Anterior cingulate cortex (tissue), 58 donors: ENCODE data around the gene OR51T1.

ENCODE experiments used
- DNase-seq, 58 donors: peaks; one replicate each; lab custom pipeline; 2025; lab: John Stamatoyannopoulos, UW

Gene OR51T1

DNA sequence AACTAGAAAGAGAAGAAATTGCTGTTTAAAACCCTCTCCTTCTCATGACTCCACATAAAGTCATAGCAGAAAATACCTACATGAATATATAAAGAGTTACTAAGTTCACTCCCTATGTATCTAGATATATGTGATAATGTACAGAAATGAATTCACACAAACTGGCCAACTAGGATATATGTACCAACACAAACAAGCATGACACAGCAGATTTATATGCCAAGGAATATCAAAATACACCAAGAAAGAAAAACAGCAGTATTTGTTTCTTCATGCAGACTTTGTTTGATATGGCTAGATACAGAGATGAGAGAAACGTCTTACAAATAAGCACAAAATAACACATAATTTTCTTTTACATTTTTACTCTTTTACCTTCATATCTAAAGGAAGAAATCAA is 40.6 kb downstream of the OR51T1 start:
- no peak for DNase-seq

DNA sequence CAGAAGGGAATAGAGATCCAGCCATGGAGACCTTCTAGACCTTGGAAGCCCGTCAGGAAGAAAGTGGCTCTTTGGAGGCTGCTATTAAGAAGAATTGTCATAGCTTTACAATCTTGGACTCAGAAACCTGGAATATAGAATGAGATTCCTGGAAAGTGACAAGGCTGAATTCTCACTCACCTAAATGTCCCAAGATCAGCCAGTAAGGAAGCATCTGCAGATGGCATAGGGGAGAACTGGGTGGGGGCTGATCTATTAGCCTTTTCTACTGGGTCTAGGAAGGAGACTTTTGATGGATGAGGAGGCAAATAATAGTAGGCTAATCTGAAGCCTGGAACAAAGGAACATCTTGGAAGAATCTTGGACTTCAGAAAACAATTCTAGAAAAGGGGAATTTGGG is 42.5 kb downstream of the OR51T1 start, which contains the start of gene OR51G1:
TSS of gene OR51G1 (minus strand) at position 101 of the 400 bp plus-strand sequence. CDS start at position 101, 0 bp downstream.
- DNase-seq = no peak

DNA sequence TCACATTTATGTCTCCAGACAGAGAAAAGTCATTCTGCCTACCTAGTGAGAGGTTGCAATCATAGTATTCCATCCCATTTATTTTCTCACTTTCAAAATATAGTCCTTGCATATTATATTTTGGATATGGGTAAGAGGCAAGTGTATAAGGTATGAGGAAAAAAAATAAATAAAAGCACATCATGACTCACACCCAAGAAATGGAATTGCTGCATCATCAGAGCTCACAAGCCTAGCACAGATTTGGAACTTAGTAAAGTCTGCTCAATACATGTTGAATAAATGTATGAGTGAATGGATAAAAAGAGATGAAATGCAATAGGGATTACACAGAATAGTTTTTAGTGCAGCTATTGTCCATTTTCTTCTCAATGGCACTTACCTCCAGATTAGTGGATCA is 44.9 kb downstream of the OR51T1 start:
- DNase-seq = no peak
